GM21515 (cell line): Measurements from ENCODE around the gene POLR2E.

Experiments used
- ATAC-seq: cut with Tn5 transposase; IDR thresholded peaks from one replicate; pipeline ENCODE4 v1.9.1; 2021; ENCODE audit not compliant: unreplicated experiment

Gene POLR2E

GRCh38 chr19:1098177-1099051, 3.2 kb upstream of the POLR2E start:
- ATAC-seq = no peak

- ATAC-seq = no peak
These were observed 2.6 kb upstream of the POLR2E start for GRCh38 chr19:1097810-1098176.

GRCh38 chr19:1094655-1094977, 559 bp downstream of the POLR2E start:
- ATAC-seq = no peak

DNA sequence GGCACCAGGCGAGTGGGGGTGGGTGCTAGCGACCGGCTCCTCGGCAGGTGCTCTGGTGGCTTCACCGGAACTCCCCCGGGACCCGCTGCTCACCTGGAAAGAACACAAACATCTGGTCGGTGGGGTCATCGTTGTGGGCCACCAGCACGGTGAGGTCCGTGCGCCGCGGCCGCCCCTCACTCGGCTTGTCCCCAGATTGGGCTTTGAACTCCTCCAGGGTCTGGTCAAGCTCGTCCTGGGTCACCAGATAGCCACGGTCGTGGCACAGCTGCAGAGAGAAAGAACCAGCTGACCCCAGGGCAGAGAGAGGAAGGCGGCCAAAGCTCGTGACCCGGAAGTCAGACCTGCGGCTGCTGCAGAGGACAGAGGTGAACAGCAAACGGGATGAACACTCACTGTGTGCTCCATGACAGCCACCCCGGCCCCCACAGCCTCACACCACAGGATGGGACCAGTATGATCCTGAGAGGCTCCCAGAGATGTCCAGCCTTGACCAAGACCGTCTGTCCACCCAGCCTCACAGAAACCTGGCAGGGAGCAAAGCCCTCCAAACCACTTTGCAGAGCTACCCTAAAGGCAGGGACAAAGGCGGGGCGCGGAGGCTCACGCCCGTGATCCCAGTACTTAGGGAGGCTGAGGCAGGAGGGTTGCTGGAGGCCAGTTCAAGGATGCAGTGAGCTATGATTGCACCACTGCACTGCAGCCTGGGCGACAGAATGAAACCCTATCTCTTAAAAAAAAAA, 1.2 kb downstream of the POLR2E start:
- ATAC-seq = no peak

- no peak for ATAC-seq
These were observed 1.8 kb downstream of the POLR2E start for GRCh38 chr19:1093330-1093729.

DNA sequence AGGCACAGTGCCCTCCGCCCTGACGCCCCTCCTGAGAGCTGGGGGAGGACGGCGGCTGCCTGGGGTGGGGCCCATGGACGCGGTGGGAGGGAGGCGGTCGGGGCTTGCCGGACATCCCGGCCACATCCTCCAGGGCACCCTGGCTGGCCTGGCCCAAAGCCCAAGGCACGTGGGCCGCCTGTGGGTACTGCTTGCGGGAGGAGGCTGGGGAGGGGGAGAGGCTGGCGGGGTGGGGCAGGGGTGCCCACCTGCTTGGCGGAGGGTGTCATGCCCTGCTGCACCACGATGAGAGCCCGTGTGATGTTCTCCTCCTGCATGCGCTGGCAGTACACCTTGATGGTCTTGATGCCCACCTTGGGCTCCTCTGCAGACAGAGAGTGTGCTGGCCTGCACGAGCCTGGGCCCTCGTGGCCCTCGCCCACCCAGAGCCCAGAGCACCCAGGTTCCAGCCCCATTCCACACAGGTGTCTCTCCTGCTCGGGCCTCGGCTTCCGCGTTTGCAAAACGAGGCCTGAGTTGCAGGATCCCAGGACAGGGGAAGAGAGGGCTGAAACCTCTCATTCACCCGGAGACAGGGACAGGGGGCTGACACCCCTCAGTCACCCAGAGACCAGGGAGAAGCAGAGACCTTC, 3.5 kb downstream of the POLR2E start:
- no peak for ATAC-seq

DNA sequence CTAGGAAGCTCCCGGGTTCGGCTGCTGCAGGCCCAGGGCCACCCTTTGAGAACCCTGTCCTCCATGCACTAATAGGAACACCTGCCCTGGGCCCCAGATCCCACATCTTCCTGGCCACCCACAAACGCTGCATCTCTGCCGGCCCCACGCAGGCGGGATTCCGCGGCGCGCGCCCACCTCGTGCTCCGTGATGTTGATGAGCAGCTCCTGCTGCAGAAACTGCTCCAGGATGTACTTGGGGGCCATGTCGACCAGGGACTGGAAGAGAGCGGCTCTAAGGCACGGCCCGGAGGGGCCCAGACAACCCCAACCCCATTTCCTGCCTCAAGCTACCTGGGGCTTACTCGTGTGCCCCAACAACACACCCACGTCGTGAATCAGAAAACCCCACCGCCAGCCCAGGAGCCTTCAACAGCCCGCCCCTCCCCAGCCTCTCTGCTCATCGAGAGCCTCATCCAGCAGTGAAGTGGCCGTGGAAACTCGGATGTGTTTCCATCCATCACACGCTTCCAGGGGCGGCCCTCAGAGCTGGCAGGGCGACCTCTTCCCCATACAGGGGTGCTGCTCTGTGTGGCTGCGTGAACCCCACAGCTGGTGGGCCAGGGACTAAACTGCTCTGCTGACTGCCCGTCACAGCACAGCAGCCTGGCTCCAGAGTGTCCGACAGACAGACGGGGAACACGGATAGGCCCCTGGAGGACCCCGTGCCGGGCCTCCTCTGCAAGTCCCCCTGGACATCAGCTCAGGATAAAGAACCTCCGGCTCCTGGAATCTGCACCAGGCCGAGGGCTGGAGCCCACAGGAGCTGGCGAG, 4.2 kb downstream of the POLR2E start:
- no peak for ATAC-seq

GRCh38 chr19:1089891-1090290, 5.3 kb downstream of the POLR2E start:
- no peak for ATAC-seq

DNA sequence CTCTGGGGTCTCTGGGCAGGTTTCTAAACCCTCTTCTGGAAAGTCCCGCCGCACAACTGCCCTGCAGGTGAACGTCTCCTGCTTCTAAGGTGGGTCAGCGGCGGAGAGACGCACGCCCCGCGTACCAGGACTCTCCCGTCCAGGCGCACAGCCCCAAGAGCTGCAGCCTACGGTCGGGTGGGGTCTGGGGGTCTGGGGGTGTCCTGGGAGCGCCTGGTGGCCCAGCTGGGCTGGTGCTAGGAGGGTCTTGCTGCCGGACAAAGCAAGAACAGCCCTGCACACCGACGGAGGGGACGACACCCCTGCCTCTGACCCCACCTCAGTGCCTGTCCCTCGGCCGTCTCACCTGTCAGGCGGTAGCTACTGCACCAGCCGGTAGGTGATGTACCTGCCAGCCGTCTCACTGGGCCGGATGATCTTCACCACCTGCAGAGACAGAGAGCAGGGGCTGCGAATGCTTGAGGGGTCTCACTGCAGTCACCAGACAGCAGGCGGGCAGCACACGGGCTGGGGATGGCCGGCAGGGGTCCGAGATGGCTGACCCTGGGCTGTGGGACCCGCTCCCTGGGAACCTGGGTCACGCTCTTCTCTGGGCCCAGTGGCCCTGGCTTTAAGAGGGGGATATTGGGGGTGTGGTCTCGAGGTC, 5.9 kb downstream of the POLR2E start:
- ATAC-seq = no peak

DNA sequence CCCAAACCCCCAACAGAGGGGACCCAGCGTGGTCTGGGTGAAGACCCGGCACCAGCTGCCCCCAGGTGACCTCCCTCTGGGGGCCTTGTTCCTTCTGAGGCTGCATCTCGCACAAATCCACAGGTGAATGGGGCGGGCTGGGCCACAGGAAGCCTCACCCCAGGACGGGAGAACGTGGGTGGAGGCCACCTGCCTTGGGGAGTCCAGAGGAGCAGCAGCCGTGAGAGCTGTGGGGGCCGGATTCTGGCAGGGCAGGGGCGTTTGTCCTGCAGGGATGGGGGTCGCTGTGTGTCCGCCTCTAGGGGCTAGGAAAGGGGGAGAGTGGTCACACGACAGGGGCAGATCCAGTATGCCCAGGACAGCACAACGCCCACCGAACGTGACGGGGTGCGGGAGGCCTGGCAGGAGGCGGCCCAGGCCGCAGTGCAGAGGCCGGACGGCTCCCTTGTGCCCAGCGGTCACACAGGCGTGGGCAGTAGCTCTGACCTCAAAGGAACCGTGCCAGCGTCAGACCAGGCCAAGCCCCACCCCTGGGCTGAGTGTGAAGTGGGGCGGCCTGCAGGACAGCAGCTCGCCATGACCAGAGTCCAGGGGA, 6.7 kb downstream of the POLR2E start:
- ATAC-seq = no peak

- ATAC-seq = no peak
These were observed 7.3 kb downstream of the POLR2E start for GRCh38 chr19:1087813-1088415.

DNA sequence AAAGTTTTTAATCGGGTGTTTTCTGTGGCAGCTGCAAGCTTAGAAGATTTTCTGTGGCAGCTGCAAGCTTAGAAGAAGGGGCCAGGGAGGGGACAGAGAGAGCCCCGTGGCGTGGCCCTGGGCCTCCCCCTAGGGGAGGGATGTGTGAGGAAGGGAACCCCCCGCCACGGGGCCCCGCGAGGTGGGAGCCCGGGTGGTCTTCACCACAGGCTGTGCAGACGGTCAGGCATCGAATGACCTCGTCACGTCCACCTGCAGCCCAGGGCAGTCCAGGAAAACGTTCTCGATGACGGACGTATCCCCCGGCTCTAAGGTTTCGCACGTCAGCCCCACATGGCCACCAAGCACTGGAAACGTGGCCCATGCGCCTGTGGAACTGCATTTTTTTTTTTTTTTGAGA, 8.6 kb downstream of the POLR2E start:
- ATAC-seq = no peak

GRCh38 chr19:1085676-1086442, 9.3 kb downstream of the POLR2E start:
- ATAC-seq = no peak

DNA sequence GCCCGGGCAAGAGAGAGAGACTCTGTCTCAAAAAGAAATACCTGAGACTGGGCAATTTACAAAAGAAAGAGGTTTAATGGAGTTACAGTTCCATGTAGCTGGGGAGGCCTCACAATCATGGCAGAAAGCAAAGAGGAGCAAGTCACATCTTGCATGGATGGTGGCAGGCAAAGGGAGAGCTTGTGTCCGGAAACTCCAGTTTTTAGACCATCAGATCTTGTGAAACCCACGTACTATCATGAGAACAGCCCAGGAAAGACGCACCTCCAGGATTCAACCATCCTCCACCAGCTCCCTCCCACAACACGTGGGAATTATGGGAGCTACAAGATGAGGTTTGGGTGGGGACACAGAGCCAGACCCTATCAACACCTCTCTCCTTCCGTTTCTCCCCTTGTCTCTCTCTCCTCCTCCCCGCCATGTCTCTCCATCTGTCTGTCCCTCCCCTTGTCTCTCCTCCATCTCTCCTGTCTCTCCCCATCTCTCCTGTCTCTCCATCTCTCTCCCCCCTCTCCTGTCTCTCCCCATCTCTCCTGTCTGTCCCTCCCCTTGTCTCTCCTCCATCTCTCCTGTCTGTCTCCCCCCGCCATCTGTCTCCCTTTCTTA, 10.0 kb downstream of the POLR2E start:
- ATAC-seq = no peak

DNA sequence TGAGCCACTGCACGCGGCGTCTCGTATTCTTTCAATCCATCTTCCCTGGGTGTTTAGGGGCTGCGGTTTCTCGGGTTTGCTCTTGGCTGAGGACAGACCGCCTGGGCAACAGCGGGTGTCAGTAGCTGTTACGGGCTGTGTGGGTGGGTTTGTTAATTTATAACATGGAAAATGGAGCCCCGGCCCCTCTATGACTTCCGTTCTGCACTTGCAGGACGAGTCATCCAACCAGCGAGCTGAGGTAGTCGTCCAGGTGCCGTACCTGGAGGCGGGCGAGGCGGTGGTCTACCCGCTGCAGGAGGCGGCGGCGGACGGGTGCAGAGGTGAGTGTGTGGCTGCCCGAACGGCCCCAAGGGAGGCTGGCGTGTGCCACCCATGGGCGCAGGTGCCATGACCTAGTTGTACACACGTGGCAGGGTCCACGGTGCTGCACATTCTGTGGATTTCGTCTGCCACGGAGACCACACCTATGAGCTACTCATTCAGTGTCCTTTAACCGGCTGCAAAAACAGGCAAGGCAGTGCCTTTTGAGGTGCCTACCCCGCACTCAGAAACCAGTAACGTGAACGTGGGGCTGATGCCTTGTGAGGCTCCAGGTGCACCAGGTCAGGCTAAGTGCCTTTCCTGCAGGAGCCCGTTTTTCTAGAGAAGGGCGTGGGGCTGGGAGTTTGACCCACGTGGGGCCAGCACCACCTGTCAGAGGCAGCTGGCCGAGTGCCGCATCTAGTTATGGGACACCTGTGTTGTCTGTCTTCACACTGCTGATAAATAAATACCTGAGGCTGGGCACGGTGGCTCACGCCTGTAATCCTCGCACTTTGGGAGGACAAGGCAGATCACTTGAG, 10.9 kb downstream of the POLR2E start:
- no peak for ATAC-seq

GRCh38 chr19:1082928-1083816, 12.0 kb downstream of the POLR2E start:
- no peak for ATAC-seq
